GM13977 (cell line): Measurements from ENCODE around the gene JAML.

Experiments used
- DNase-seq: peaks from one replicate; pipeline ENCODE4 v3.0.0; 2012; ENCODE audit warnings: low spot score
- CTCF ChIP-seq: IDR thresholded peaks from 2 replicates; pipeline ENCODE4 v1.5.1; 2012; ENCODE audit warnings: mild to moderate bottlenecking, control low read depth; ENCODE audit not compliant: insufficient read depth; ENCODE audit errors: extremely low read depth, missing control alignments
- in situ Hi-C: fragments of 300-500 bp; cut with MboI; formaldehyde crosslinking; loops from one replicate; pipeline ENCODE4 v1.12.0; 2022; ENCODE audit warnings: low sequenced_read_pairs, low pct_unique_long_range_greater_than_20kb, mixed read lengths, inconsistent platforms; ENCODE audit not compliant: unreplicated experiment

The JAML gene

GRCh38 chr11:118227865-118228785, 3.3 kb upstream of the JAML start:
- in situ Hi-C loops, result no loop called here
- DNase-seq, result no peak
- no peak for TF ChIP-seq CTCF

GRCh38 chr11:118226781-118227180, 2.0 kb upstream of the JAML start:
- in situ Hi-C loops, result no loop called here
- TF ChIP-seq CTCF, result no peak
- DNase-seq, result no peak

- DNase-seq, result no peak
- no peak for TF ChIP-seq CTCF
- in situ Hi-C loops, result no loop called here
These were observed 1.5 kb upstream of the JAML start for GRCh38 chr11:118226296-118226695.

- TF ChIP-seq CTCF, result no peak
- in situ Hi-C loops, result no loop called here
- DNase-seq, result no peak
These were observed 819 bp downstream of the JAML start for GRCh38 chr11:118223992-118224391.

GRCh38 chr11:118223570-118223969, 1.2 kb downstream of the JAML start:
- no peak for DNase-seq
- no peak for TF ChIP-seq CTCF
- in situ Hi-C loops, result no loop called here

GRCh38 chr11:118222437-118222836, 2.4 kb downstream of the JAML start:
- TF ChIP-seq CTCF, result no peak
- DNase-seq, result no peak
- in situ Hi-C loops, result no loop called here
